HG03565 (cell line): Measurements from ENCODE around the gene P4HB.

Experiments
- ATAC-seq: cut with Tn5 transposase; IDR thresholded peaks from one replicate; pipeline ENCODE4 v1.9.1; 2021; ENCODE audit warnings: mild to moderate bottlenecking, moderate library complexity; ENCODE audit not compliant: unreplicated experiment

Gene P4HB

DNA sequence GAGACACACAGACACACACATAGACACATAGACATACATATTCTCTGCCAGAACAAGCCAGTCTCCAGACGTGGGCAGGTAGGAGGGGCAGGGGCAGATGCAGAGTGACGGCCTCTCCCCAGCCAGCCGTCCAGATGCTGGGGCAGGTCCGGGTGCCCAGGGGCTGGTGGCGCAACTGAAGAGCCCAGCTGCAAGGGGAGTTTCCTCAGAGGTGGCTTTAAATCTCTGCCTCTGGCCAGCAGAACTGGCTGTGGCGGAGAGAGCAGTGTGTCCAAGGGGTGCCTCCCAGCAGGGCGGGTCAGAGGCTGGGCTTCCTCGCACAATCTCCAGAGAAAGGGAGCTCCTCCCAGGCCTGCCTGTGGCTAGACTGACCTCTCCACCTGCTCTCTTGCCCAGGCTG lies 65.8 kb downstream of the P4HB start:
- no peak for ATAC-seq

DNA sequence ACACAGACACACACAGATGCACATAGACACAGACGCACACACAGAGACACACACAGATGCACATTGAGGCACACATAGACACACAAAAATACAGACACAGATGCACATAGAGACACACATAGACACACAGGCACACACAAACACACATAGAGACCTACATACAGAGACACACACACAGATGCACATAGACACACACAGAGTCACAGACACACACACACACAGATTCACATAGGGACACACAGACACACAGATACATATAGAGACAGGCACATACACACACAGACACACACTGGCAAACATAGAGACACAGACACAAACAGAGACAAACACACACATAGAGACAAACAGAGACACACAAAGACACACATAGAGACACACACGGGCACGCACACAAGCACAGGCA lies 66.3 kb downstream of the P4HB start:
- ATAC-seq: no peak
